D341Med (cell line): ENCODE measurements around the gene BRPF1.

Experiments
- DNase-seq: peaks from one replicate; pipeline ENCODE4 v3.0.0; 2012; ENCODE audit warnings: low spot score

BRPF1 gene

DNA sequence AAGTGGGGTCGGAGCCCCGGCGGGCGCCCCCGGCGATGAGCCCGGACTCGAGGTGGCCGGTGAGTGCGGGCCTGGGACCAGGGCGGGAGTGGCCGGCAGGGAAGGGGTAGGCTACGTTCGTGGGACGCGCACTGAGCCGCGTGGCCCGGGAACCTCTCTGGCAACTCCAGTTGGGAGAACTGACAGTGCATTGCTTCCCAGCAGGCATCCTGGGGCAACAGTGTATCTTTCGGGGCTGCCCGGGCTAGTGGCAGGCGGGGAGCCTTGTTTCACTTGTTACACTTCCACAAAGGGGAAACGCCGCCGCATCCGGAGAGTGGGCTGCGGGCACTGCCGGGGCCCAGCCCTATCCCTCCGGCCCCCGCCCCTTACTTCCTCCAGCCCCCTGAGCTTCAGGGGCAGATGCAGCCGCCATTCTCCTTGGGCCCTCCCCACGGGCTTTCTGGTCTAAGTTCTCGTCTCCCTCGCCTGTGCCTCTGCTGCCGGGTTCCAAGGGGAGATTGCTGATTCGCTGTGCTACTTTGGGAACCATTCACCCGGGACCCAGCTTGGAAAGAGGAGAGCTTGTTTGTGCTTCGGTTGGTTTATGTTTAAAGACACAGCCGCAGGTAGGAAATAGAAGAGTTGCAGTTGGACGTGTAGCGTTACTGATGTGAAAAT, 675 bp downstream of the BRPF1 start:
- no peak for DNase-seq

DNA sequence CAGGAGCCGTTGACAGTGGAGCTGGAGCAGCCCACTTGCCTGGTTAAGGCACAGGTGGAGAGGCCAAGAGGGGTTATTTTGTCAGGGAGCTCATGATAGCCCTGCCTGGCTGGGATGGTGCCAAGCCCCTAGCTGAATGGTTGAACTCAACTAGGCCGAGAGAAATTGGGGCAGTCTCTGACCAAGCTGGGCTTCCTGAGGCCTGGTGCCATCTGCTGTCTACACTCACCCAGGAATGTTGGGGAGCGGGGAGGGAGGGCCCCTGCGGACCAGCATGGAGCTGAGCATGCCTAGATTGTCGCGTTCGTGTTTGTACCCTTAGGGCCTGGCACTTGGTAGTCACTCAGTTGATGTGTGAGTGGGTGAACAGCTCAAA, 1.2 kb downstream of the BRPF1 start:
- no peak for DNase-seq

DNA sequence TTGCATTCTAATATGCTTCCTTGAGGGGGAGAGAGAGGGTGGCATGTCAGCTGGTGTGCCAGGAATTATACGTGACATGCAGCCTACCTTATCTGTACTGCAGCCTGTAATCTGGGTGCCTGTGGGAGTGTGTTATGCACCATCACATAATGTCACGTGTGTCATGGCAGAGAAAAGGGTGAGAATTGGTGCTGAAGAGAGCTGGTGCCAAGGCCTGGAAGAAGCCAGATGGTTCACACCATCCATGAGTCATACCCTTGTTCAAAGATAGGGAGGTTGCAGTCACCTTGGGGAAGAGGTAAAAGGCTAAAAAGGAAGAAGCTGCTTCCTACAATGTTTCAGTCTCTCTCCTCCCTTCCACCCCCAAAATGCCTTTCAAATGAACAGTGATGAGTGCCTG, 5.3 kb downstream of the BRPF1 start:
- no peak for DNase-seq

DNA sequence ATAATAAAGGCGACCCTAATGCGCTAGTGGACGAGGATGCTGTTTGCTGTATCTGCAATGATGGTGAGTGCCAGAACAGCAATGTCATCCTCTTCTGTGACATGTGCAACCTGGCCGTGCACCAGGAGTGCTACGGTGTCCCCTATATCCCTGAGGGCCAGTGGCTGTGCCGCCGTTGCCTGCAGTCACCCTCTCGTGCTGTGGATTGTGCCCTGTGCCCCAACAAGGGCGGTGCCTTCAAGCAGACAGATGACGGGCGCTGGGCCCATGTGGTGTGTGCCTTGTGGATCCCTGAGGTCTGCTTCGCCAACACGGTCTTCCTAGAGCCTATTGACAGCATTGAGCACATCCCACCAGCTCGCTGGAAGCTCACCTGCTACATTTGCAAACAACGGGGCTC, 7.6 kb downstream of the BRPF1 start:
- no peak for DNase-seq

DNA sequence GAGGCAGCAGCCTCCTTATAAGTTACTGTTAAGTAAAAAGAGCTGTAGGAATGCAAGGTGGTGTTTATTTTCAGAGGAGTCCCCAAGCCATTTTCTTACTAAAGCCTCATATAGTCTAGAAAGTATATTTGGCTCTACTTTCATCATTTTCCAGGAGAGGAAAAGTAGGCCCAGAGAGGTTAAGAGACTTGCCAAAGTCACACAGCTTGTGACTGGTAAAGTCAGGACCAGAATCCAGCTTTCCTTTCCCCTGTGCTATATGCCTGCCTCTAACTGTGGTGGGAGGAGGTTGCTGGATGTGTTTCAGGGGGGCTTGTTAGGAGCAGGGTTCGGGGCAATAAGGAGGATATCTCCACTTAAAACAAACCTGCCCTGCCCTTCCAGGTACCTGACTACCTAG, 11.0 kb downstream of the BRPF1 start:
- DNase-seq = no peak

DNA sequence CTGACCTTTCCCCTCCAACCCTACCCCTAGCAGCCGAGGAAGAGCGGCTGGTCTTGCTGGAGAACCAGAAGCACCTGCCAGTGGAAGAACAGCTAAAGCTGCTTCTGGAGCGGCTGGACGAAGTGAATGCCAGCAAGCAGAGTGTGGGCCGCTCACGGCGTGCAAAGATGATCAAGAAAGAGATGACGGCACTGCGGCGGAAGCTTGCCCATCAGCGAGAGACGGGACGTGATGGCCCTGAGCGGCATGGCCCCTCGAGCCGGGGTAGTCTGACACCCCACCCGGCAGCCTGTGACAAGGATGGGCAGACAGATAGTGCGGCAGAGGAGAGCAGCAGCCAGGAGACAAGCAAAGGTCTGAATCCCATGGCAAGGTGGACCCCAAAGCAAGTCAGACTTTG, 12.0 kb downstream of the BRPF1 start:
- DNase-seq = no peak

DNA sequence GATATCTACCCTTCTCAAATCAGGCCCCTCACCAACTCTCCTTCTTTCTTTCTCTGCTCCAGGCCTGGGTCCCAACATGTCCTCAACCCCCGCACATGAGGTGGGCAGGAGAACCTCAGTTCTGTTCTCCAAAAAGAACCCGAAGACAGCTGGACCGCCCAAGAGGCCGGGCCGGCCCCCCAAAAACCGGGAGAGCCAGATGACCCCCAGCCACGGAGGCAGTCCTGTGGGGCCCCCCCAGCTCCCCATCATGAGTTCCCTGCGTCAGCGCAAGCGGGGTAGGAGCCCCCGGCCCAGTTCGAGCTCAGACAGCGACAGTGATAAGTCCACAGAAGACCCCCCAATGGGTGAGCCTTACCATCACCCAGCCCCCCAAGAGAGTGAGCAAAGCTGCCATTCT, 12.6 kb downstream of the BRPF1 start:
- no peak for DNase-seq

DNA sequence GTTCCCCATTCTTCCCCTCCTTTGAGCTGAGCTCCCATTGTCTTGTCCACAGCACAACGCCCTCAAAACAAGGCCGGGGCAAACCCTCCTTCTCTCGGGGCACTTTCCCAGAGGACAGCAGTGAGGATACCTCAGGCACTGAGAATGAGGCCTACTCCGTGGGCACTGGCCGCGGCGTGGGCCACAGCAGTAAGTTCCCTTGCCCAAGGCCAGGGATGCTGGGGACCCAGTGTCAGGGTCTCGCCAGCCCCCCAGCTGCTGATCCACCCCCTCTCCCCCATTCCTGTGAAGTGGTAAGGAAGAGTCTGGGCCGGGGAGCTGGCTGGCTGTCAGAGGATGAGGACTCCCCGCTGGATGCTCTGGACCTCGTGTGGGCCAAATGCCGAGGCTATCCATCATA, 14.0 kb downstream of the BRPF1 start:
- no peak for DNase-seq

DNA sequence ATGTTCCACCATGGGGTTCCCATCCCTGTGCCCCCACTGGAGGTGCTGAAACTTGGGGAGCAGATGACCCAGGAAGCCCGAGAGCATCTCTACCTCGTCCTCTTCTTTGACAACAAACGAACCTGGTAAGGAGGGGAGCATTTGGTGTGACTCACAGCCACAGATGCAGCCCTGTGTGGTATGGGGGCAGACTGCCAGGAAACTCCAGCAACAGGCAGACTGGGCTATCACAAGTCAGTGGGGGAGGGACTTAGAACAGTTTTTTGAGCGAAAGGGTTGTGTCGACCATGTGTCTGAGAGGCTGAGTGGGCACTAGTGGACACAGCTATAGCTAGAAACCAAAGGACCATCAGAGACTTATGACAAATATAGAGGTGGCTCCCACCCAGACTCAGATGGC, 14.8 kb downstream of the BRPF1 start:
- DNase-seq = no peak

DNA sequence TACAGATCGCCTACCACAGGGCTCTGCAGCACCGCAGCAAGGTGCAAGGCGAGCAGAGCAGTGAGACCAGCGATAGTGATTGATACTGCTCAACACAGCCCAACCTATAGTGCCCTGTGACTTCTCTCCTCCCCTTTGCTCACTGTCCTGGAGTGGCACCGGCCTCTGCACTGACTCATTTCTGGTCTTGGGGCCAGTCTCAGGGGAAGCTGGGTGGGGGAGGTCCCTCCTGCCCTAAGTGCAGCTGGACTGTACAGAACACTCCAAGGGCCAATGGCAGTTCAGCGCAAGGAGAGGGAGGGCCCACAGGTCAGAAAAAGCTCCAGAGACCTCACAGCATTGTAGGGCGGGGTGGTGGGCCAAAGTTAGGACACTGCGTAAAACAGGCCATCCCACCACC, 15.7 kb downstream of the BRPF1 start:
- DNase-seq = no peak

DNA sequence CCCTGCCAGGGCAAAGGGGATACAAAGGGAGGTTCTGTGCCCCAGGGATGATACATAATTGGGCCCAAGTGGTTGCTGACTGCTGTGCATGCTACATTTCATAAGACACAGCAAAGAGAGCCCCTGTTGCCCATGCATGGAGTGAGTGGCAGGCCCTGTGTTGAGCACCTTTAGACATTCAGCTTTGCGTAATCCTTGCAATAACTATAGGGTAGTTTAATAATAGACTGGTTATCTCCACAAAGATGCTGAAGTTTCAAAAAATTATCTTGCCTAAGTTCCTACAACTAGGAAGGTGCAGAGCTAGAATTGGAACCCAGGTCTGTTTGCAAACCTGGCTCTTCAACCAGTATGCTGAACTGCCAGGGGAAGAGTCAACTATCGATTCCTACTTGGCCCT, 16.5 kb downstream of the BRPF1 start:
- DNase-seq = no peak

DNA sequence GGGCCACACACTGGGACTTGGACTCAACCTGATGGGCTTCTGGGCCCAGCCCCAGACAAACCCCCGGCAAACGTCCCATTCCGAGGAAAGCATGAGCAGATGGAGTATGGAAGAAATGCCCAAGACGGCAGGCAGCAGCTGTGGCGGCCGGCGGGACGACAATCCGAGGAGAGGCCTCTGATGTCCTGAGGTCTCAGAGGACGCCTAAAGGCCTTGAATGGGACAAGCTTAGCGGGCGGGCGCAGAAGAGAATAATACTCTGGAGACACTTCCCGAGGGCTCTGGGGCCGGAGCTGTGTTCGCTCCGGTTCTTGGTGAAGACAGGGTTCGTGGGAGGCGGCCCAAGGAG, 17.7 kb downstream of the BRPF1 start:
- no peak for DNase-seq

DNA sequence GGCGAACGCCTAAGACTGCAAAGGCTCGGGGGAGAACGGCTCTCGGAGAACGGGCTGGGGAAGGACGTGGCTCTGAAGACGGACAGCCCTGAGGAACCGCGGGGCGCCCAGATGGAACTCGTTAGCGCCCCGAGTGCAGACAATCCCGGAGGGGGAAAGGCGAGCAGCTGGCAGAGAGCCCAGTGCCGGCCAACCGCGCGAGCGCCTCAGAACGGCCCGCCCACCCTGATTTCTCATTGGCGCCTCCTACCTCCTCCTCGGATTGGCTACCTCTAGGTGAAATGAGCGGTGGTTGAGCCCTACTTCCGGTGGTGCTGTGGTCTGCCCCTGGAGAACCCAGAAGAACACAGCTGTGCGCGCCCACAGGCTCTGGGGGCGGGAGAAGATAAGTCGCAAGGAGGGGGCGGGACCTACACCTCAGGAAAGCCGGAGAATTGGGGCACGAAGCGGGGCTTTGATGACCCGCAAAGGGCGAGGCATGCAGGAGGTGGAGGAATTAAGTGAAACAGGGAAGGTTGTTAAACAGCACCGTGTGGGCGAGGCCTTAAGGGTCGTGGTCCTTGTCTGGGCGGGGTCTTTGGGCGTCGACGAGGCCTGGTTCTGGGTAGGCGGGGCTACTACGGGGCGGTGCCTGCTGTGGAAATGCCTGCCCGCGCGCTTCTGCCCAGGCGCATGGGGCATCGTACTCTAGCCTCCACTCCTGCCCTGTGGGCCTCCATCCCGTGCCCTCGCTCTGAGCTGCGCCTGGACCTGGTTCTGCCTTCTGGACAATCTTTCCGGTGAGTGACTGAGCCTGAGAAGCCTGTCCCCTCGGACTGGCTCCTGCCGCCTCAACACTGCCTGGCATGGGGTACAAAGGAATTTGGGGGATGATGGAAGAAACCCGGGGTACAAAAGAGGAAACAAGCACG, 18.4 kb downstream of the BRPF1 start, which contains the start of gene OGG1:
Gene OGG1, plus strand, starts transcription at position 308 of the 911 bp plus-strand sequence. Its CDS starts 335 bp downstream, at position 643.
- peak; percentile 97 for DNase-seq

DNA sequence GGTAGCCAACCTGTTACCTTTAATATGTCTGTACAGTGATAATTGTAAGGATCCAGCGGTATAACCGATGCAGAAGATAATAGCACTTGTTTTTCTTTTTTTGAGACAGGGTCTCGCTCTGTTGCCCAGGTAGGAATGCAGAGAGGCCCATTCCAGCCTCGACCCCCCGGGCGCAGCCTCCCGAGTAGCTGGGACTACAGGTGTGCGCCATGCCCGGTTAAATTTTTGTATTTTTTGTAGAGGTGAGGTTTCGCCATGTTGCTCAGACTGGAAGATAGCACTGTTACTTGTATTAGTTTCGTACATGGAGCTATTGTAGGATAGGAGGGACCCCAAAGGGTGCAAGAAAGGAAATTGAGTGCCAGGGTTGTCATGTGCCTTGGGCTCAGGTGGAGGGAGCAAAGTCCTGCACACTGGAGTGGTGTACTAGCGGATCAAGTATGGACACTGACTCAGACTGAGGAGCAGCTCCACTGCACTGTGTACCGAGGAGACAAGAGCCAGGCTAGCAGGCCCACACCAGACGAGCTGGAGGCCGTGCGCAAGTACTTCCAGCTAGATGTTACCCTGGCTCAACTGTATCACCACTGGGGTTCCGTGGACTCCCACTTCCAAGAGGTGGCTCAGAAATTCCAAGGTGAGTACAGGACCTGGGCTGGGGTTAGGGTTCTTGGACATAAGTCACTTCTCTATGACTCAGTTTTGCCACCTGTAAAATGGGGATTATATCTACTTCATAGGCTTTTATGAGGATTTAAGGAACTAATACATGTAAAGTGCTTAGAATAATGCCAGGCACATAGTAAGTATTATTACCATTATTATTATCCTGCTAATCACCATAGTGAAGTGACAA, 19.2 kb downstream of the BRPF1 start:
- no peak for DNase-seq

DNA sequence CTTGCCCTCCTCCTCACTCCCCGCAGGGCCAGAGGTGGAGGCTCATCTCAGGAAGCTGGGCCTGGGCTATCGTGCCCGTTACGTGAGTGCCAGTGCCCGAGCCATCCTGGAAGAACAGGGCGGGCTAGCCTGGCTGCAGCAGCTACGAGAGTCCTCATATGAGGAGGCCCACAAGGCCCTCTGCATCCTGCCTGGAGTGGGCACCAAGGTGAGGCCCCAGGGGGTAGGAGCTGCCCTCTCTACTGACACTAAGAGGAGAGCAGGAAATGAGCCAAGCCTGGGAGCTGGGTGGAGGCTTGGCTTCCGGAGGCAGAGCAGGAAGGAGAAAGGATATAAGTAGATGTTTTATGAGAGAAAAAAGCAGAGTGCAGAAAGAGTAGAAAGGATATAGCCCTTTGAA, 23.1 kb downstream of the BRPF1 start:
- no peak for DNase-seq

DNA sequence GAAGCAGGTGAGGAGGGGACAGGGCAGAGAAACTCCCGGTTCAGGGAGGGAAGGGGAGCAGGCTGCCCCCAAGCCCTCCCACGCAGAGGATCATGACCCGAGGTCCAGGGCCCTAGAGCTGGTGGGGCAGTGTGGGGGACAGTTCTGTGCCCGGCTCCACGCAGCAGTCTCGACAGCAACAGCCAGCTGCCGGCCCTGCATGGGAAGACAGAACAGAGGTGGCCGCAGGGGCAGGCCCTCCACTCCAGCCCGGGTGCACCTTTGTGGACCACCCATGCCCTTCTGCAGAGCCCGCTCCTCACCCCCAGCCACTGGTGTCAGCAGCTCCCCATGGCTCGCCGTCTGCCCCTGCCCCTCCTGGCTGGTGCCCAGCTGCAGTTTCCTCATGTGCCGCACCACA, 25.9 kb downstream of the BRPF1 start:
- DNase-seq = no peak

DNA sequence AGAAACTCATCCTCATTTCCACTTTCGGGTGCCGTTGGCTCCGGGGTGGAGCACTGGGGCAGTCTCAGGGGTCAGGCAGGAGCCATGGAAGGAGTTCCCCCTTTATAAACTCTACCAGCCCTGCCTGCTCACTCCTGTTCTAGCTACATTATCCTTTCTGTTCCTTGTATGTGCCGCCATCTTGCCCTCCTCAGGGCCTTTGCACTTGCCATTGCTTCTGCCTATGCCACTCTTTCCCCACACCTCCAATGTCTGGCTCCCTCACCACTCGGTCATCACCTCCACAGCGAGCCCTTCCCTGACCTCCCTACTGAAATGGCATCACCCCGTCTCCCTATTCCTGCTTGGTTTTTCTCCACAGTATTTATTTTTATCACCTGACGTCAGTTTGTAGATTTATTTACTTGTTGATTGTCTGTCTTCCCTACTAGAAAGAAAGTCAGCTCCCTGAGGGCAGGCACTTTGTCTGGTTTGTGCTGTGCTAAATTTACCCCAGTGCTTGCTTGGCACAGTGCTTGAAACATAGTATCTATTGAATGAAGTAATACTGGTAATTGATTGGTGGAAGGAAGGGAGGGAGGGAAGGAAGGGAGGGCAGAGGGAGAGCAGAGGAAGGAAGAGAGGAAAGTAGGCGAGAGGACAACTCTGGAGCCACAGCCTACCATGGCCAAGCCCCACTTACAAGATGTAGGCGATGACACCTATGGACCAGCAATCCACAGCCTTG, 29.4 kb downstream of the BRPF1 start:
- DNase-seq = no peak

DNA sequence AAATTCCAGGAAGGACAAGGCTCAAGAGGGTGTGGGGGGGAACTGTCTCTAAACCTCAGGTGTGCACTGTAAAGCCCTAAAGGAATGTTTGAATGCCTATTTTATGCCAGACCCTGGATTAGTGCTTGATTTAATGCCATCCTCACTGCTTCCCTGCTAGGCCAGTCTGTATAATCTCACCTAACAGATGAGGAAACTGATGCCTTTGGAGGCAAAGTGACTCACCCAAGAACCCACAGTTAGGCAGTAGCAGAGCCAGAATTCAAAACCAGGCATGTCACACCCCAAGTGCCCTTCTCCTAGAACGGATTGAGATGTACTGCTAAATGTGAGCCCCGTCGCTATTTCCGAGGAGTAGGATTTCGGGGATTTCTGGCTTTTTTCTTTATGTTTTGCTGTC, 30.4 kb downstream of the BRPF1 start:
- DNase-seq = no peak

DNA sequence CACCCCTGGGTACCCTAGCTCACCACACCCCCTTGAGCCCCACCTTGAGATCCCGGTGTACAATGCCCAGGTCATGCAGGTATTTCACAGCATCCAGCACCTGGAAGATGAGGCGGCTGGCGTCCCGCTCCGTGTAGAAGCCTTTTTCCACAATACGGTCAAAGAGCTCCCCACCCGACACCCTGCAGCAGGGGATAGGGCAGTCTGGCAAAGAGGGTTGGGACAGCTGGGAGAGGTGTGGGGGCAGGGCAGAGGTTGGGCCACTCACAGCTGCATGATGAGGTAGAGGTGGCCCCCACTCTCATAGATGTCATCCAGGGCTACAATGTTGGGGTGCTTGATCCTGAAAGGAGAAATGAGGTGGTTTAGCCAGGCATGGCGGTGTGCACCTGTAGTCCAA, 31.3 kb downstream of the BRPF1 start:
- no peak for DNase-seq

DNA sequence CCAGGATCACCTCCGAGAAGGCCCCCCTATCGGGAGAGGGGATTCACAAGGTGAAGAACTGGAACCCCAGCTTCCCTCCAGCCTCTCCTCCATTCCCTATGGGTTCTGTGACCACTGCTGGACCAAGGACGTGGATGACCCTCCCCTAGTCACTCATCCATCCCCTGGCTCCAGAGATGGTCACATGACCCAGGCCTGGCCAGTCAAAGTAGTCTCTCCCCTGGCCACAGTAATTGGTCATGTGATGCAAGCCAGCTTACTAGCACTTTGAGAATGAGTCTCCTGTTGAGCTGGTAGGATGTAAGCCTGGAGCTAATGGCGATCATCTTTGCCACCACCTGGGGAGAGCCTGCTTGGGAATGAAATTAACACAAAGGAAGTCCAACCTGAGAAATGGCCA, 34.3 kb downstream of the BRPF1 start:
- no peak for DNase-seq

DNA sequence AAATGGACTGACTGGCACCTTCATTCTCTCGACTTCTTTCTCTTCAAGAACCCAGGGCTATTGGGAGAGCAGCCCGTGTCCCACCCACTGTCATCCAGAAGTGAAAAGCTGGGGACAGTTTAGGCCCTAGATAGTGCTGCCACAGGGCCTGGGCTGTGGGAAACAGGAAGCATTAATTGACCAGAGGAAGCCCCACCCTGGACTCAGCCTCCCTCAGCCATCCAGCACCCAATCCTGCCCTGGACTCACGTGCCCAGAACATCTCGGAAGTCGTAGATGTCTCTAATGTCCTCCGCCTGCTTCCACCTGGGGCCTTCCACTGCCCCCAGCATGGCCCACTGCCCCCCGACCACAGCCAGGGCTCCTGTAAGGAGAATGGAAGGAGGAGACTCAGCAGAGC, 35.9 kb downstream of the BRPF1 start:
- no peak for DNase-seq

DNA sequence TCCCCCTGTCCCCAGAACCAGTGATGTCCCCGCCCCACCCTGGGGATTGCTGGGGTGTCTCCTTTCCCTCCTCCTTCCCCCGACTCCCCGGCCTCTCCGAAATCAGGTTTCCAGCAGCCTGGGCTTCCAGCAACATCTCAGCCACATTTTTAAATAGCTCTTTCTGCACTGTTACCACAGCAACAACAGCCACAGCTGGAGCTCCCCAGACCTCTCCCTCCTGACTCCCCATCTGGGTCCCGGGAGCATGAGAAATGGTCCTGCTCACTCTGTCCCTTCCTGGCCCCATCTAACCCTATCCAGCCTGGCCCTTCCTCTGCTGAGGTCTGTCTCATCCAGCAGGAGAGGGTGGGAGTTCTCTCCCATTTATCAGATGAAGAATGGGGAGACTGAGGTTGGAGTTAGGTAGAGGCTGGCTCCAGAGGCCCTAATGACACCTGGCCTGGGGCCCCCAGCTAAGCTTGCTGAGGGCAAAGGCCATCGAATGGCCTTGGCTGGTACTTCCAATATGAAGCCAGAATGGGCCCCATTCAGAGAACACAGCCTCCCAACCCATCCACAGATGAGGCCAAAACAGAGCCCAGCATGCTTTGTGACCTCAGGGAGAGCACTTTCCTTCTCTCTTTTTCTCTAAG, 36.7 kb downstream of the BRPF1 start:
- no peak for DNase-seq
